GM12872 (cell line): ENCODE measurements around the gene ANGEL1.

Experiments used
- CTCF ChIP-seq: IDR thresholded peaks from 3 replicates; pipeline ENCODE4 v1.5.1; 2011; ENCODE audit warnings: low read depth, mild to moderate bottlenecking, low read length, moderate library complexity; ENCODE audit not compliant: insufficient read depth

Gene ANGEL1

GRCh38 chr14:76844223-76844622 lies 31.5 kb upstream of the ANGEL1 start:
- TF ChIP-seq CTCF, result no peak

GRCh38 chr14:76842414-76842813 lies 29.7 kb upstream of the ANGEL1 start:
- TF ChIP-seq CTCF, result no peak

GRCh38 chr14:76837524-76837923 lies 24.8 kb upstream of the ANGEL1 start:
- TF ChIP-seq CTCF, result no peak

- TF ChIP-seq CTCF, result no peak
Measured at GRCh38 chr14:76836029-76836630, 23.4 kb upstream of the ANGEL1 start.

- no peak for TF ChIP-seq CTCF
Measured at GRCh38 chr14:76834241-76834661, 21.6 kb upstream of the ANGEL1 start.

GRCh38 chr14:76833011-76833410 lies 20.3 kb upstream of the ANGEL1 start:
- no peak for TF ChIP-seq CTCF

- no peak for TF ChIP-seq CTCF
Measured at GRCh38 chr14:76832503-76832988, 19.9 kb upstream of the ANGEL1 start.

GRCh38 chr14:76830556-76830955 lies 17.9 kb upstream of the ANGEL1 start:
- TF ChIP-seq CTCF, result no peak
